ENCODE results near the gene YAP1. TPM values are rescaled to one million over a fixed set of nuclear protein-coding genes. Genes with fewer than 3 reads are reported as not detected.

The YAP1 gene
- total and polyA plus RNA-seq, 2 of the 4 experiments (the other 2 are of a cell fraction), result 121 to 251 TPM

DNA sequence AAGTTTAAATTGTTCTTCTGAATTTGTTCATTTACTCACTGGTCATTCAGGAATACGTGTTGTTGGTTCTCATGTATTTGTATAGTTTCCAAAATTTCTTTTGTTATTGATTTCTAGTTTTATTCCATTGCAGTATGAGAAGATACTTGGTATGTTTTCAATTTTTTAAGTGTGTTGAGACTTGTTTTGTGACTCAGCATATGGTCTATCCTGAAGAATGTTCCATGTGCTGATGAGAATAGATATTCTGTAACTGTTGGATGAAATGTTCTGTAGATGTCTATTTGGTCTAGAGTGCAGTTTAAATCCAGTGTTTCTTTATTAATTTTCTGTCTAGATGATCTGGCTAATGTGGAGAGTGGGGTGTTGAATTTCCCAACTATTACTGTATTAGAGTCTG, 39.5 kb upstream of the YAP1 start:
- H3K18ac ChIP-seq (ENCODE audit: low read depth, low read length), result no peak overlapping the region
- H3K56ac ChIP-seq (ENCODE audit: extremely low read depth, insufficient read depth, low read length), result no peak overlapping the region
- no peak overlapping the region for H2BK20ac ChIP-seq (ENCODE audit: low read depth, low read length)
- H2AK9ac ChIP-seq (replicated peaks; ENCODE audit: low read depth, low read length, poor library complexity), result no peak overlapping the region
- DNase-seq (no peak), ATAC-seq (ENCODE audit: low read depth) (no peak)
- no peak overlapping the region for H2AFZ ChIP-seq (replicated peaks; ENCODE audit: low read length, poor library complexity)
- H3K36me3 ChIP-seq (ENCODE audit: control insufficient read depth, insufficient read depth, low read length), result no peaks in the 10 kb centered on the region
- H3K4me1 ChIP-seq (ENCODE audit: control insufficient read depth, insufficient read depth, low read length), result no peaks in the 10 kb centered on the region
- no peak overlapping the region for H2AK5ac ChIP-seq (ENCODE audit: low read depth, low read length)
- TF ChIP-seq USF2 (IDR thresholded peaks at IDR 0.05; ENCODE audit: low read depth, low read length) (no peak), MAZ (IDR thresholded peaks at IDR 0.05; ENCODE audit: borderline replicate concordance, low read depth, low read length) (no peak), CTCF (conservative IDR thresholded peaks at IDR 0.05; ENCODE audit: low read depth, low read length) (no peak), CHD1 (IDR thresholded peaks at IDR 0.05; ENCODE audit: low read depth, low read length) (no peak), NFE2L2 (IDR thresholded peaks at IDR 0.05; ENCODE audit: low read depth, low read length) (no peak), MAFK (IDR thresholded peaks at IDR 0.05; ENCODE audit: low read depth, low read length) (no peak), RFX5 (IDR thresholded peaks at IDR 0.05; ENCODE audit: low read depth, low read length) (no peak), FOS (IDR thresholded peaks at IDR 0.05; ENCODE audit: low read depth, low read length) (no peak), BHLHE40 (IDR thresholded peaks at IDR 0.05; ENCODE audit: low read depth, low read length) (no peak), RCOR1 (IDR thresholded peaks at IDR 0.05; ENCODE audit: insufficient replicate concordance, low read length) (no peak), MXI1 (IDR thresholded peaks at IDR 0.05; ENCODE audit: borderline replicate concordance, low read depth, low read length) (no peak)
- POLR2A ChIA-PET (ENCODE audit: unreplicated experiment), result no interaction called here
- H2BK15ac ChIP-seq (ENCODE audit: low read depth, low read length), result no peak overlapping the region
- in situ Hi-C loops (cut with MboI; ENCODE audit: low sequenced_read_pairs), result no loop called here
- no peak overlapping the region for H3K4me3 ChIP-seq (ENCODE audit: insufficient read depth, low read depth, low read length)
- no peak overlapping the region for H4K5ac ChIP-seq (ENCODE audit: low read depth, low read length)
- no peak overlapping the region for H2BK120ac ChIP-seq (ENCODE audit: low read depth, low read length)
- no peaks in the 10 kb centered on the region for H3K27me3 ChIP-seq (ENCODE audit: control insufficient read depth, insufficient read depth, low read length)
- H3K4me2 ChIP-seq (ENCODE audit: low read depth, low read length), result no peak overlapping the region
- CTCF ChIA-PET, result no interaction called here
- H4K20me1 ChIP-seq (ENCODE audit: insufficient read depth, low read length), result no peaks in the 10 kb centered on the region
- H3K27ac ChIP-seq (ENCODE audit: insufficient read depth, low read length), result no peak overlapping the region
- dilution Hi-C loops (cut with HindIII; ENCODE audit: low sequenced_read_pairs, unreplicated experiment), result no loop called here
- no peak overlapping the region for H3K9ac ChIP-seq (ENCODE audit: low read depth, low read length)
- no peak overlapping the region for H4K91ac ChIP-seq (ENCODE audit: insufficient read depth, low read depth, low read length)
- no peak overlapping the region for H3K4ac ChIP-seq (ENCODE audit: low read depth, low read length)
- WGBS, 2 experiments (ENCODE audit: extremely low coverage in 2 of 2, insufficient read length in 1 of 2), result no CpG with 5 or more reads among the region's 1 CpG
- no peak overlapping the region for H4K8ac ChIP-seq (ENCODE audit: low read depth in 2 of 2, low read length in 2 of 2)
- H3K9me3 ChIP-seq (ENCODE audit: control insufficient read depth, insufficient read depth, low read length), result peaks cover 7% of the 10 kb centered on the region
- no peak overlapping the region for H3K23ac ChIP-seq (ENCODE audit: low read depth, low read length)
- BruUV-seq (replicated peaks), result no TSS peak
- no peaks in the 10 kb centered on the region for H3K79me1 ChIP-seq (ENCODE audit: low read depth in 1 of 2, low read length in 2 of 2)
- H3K9me1 ChIP-seq (ENCODE audit: insufficient read depth, low read length), result no peaks in the 10 kb centered on the region
- intact Hi-C loops (cut with micrococcal nuclease), result no loop called here
- no peak overlapping the region for H3K14ac ChIP-seq (replicated peaks; ENCODE audit: low read depth, low read length)
- H2BK5ac ChIP-seq (ENCODE audit: low read depth, low read length, poor library complexity, severe bottlenecking), result no peak overlapping the region
